ENCODE measurements around the gene GGT6. TPM values are rescaled to one million over a fixed set of nuclear protein-coding genes. Genes with fewer than 3 reads are reported as not detected.

GGT6 gene
- total RNA-seq, 1 donor from 2014 or later = not detected

- Mint-ChIP-seq H3K27me3 (ENCODE audit: low read depth, unreplicated experiment) (peaks cover 27% of the 10 kb centered on the region), H3K4me3 (ENCODE audit: unreplicated experiment) (no peak overlapping the region), H3K27ac (ENCODE audit: unreplicated experiment) (peak overlapping the region; percentile 8), H3K36me3 (ENCODE audit: low read depth, unreplicated experiment) (no peaks in the 10 kb centered on the region), H3K4me1 (ENCODE audit: low read depth, unreplicated experiment) (peaks cover 2% of the 10 kb centered on the region), H3K9me3 (ENCODE audit: unreplicated experiment) (no peaks in the 10 kb centered on the region)
- no peak overlapping the region for H3K4me2 ChIP-seq (ENCODE audit: low read length)
- no peak overlapping the region for H2AFZ ChIP-seq (ENCODE audit: low read depth, low read length)
- no peaks in the 10 kb centered on the region for H3K9me3 ChIP-seq (ENCODE audit: insufficient read depth, low read depth, low read length)
- H3K4me3 ChIP-seq (ENCODE audit: insufficient read depth, low read depth, low read length) = no peak overlapping the region
- H3K79me2 ChIP-seq (ENCODE audit: insufficient read depth, low read length) = no peaks in the 10 kb centered on the region
- TF ChIP-seq EZH2 (IDR thresholded peaks at IDR 0.05; ENCODE audit: insufficient read depth, low read length) = no peak
- TF ChIP-seq, protein P1, sequence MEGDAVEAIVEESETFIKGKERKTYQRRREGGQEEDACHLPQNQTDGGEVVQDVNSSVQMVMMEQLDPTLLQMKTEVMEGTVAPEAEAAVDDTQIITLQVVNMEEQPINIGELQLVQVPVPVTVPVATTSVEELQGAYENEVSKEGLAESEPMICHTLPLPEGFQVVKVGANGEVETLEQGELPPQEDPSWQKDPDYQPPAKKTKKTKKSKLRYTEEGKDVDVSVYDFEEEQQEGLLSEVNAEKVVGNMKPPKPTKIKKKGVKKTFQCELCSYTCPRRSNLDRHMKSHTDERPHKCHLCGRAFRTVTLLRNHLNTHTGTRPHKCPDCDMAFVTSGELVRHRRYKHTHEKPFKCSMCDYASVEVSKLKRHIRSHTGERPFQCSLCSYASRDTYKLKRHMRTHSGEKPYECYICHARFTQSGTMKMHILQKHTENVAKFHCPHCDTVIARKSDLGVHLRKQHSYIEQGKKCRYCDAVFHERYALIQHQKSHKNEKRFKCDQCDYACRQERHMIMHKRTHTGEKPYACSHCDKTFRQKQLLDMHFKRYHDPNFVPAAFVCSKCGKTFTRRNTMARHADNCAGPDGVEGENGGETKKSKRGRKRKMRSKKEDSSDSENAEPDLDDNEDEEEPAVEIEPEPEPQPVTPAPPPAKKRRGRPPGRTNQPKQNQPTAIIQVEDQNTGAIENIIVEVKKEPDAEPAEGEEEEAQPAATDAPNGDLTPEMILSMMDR (IDR thresholded peaks at IDR 0.05; ENCODE audit: insufficient read depth, low read depth, low read length) = no peak
- H3K9ac ChIP-seq (ENCODE audit: low read length) = no peak overlapping the region
- peaks cover 10% of the 10 kb centered on the region for H3K27me3 ChIP-seq (ENCODE audit: insufficient read depth, low read length)
- H3K4me1 ChIP-seq (ENCODE audit: insufficient read depth, low read length) = peaks cover 3% of the 10 kb centered on the region
- no peak for FAIRE-seq
- peaks cover 2% of the 10 kb centered on the region for H4K20me1 ChIP-seq (ENCODE audit: insufficient read depth, low read length)
- no peaks in the 10 kb centered on the region for H3K36me3 ChIP-seq (ENCODE audit: insufficient read depth, low read length)
- DNase-seq (ENCODE audit: low read depth) = no peak
- H3K27ac ChIP-seq (ENCODE audit: low read depth, low read length) = no peak overlapping the region
Observed at GRCh38 chr17:4531988-4532736, 28.2 kb downstream of the GGT6 start.

DNA sequence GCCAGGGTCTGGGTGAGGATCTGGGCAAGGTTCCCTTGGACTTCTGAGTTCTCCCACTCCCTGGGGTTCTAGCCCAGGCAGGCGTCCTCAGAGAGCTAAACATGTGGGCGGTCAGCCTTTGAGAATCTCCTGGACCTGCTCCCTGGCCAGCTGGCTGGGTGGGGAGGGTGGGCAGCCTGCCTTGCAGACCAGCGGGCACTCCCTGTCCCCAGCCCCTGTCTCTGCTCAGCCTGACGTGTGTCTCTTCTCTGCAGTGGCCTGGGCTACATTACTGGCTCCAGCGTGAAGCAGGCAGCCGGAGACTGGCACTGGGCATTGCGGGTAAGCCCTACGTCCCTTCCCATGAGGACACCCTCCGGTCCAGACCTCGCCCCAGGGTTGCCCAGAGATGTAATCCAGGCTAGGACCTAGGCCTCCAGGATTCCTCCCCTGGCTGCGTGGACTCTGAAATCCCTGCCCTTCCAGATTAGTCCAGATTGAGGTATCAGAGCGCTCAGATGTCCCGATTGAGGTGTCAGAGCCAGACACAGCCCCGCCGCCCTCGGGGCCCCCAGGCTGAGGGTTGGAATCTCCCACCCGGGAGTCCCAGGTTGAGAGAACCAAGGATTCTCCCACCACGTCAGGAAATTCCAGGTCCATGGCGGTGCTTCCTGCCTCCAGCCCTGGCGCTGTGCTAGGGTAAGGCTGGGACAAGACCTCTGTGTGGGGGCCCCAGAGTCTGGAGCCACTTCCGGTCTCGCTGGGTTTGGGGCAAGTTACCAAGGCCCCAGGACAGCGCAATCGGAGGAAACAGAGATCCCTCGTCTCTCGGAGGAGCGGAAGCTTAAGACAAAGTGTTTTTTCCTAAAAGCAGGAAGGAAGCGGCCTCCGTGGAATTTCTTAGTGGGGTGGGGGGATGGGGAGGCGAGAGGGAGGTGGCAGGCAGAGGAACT lies 29.3 kb downstream of the GGT6 start:
- H3K4me1 Mint-ChIP-seq (ENCODE audit: low read depth, unreplicated experiment) = no peaks in the 10 kb centered on the region

More for the DNA sequence above, 29.3 kb downstream of the GGT6 start:
- Histone ChIP-seq H3K36me3 (ENCODE audit: insufficient read depth, low read length) (no peaks in the 10 kb centered on the region), H3K9me3 (ENCODE audit: insufficient read depth, low read depth, low read length) (no peaks in the 10 kb centered on the region), H3K27me3 (ENCODE audit: insufficient read depth, low read length) (peaks cover 12% of the 10 kb centered on the region), H4K20me1 (ENCODE audit: insufficient read depth, low read length) (no peaks in the 10 kb centered on the region), H3K27ac (ENCODE audit: low read depth, low read length) (no peak overlapping the region), H3K4me3 (ENCODE audit: insufficient read depth, low read depth, low read length) (no peak overlapping the region), H3K9ac (ENCODE audit: low read length) (no peak overlapping the region), H3K4me2 (ENCODE audit: low read length) (no peak overlapping the region), H2AFZ (ENCODE audit: low read depth, low read length) (no peak overlapping the region), H3K4me1 (ENCODE audit: insufficient read depth, low read length) (no peaks in the 10 kb centered on the region), H3K79me2 (ENCODE audit: insufficient read depth, low read length) (no peaks in the 10 kb centered on the region)
- Mint-ChIP-seq H3K4me3 (ENCODE audit: unreplicated experiment) (no peak overlapping the region), H3K36me3 (ENCODE audit: low read depth, unreplicated experiment) (no peaks in the 10 kb centered on the region), H3K27ac (ENCODE audit: unreplicated experiment) (no peak overlapping the region), H3K27me3 (ENCODE audit: low read depth, unreplicated experiment) (peaks cover 38% of the 10 kb centered on the region), H3K9me3 (ENCODE audit: unreplicated experiment) (peaks cover under 1% of the 10 kb centered on the region)
- no peak for DNase-seq (ENCODE audit: low read depth)
- FAIRE-seq = no peak
- TF ChIP-seq, protein P1 (IDR thresholded peaks at IDR 0.05; ENCODE audit: insufficient read depth, low read depth, low read length) = no peak
- TF ChIP-seq EZH2 (IDR thresholded peaks at IDR 0.05; ENCODE audit: insufficient read depth, low read length) = no peak

Data from astrocyte (in vitro differentiated cells and primary cell).